Activated CD8-positive, alpha-beta memory T cell treated with anti-CD3 and anti-CD28 coated beads, Interleukin-2, amount 50 U/mL, for 48 hours (primary cell): ENCODE data around the gene NOC2L.

Experiments
- DNase-seq: peaks from one replicate; pipeline ENCODE4 v3.0.0-alpha.2; 2020

Gene NOC2L

DNA sequence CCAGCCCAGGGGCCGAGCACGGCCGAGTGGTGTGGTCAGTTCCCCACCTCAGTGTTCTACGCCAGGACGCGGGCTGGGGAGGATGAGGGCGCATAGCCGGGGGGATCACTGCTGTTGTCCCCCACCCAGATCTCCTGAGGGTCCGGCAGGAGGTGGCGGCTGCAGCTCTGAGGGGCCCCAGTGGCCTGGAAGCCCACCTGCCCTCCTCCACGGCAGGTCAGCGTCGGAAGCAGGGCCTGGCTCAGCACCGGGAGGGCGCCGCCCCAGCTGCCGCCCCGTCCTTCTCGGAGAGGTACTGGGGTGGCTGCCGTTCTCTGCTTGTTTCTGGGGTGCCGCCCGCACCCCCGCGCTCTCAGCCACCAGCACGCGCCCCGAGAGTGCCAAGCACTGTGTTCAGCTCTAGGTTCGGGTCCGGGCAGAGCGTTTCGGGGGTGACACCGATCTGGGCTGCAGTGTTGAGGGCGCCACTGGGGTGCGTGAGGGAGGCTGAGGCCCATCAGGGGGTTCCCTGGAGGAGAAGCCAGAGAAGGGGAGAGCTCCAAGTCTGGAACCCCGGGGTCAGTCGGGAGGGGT lies 18.0 kb downstream of the NOC2L start:
- peak; percentile 65 for DNase-seq

DNA sequence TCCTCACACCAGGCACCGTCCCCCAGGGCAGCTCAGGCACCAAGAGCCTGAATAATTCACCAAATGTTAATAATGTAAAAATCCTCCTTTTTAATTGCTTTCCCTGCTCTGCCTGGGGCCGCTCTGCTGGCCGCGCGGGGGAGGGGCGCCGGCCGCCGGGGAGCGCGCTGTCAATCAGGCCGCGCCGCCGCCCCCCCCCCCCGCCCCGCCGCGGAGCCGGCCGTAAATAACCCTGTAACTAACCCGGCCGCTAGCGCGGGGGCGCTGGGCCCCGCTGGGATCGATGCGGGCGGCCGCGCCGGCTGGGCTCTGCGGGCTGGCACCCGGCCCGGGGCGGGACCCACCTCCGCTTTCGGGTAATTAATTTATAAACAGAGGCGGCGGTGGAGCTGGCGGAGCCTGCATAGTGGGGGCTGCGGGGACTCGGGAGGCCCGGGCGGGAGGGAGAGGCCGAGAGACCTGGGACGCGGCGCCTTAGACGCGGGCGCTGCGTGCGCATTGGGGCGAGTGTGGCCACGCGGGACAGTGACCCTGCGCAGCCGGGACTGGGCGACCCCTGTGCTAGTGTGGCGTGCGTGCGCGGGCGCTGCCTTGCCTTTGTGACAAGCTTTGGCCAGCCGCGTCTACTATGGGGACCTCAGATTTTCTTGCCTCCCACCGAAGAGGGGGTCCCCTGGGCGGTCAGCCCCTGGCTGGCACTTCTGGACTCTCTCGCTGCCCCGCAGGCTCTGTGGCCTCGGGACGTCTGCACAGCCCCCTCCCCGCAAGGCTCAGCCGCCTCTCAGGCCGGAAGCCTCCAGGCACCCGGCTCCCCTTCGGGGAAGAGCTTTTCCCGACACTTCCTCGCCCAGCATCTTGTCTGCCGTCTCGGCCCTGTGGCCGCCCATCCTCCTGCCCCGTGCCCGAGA lies 18.7 kb downstream of the NOC2L start:
- peak; percentile 57 for DNase-seq

DNA sequence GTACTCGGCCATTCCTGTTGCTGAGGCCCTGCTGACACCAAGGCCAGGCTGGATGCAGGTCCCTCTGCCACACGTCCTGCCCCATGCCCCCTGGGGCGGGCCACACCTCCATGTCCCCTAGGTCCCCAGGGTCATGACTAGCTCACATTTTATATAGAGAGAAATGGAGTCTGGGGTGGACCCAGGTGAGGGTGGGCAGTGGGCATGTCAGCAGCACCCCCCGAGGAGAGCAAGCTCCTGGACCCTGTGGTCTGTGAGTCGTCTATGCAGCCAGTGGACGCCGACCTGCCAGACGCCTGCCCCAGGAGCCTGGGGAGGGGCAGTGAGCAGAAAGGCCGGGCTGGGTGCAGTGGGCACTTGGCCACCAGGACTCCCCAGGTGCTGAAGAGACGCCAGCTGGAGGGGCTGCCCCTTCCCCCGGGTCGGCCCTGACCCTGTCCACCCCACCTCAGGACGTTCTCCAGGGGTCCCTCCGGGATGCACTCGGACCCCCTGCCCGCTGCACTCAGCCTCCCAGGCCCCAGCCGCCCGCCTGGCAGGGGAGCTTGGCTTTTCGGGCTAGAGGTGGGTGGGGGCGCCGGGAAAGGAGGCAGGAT lies 19.4 kb downstream of the NOC2L start:
- DNase-seq, result no peak

DNA sequence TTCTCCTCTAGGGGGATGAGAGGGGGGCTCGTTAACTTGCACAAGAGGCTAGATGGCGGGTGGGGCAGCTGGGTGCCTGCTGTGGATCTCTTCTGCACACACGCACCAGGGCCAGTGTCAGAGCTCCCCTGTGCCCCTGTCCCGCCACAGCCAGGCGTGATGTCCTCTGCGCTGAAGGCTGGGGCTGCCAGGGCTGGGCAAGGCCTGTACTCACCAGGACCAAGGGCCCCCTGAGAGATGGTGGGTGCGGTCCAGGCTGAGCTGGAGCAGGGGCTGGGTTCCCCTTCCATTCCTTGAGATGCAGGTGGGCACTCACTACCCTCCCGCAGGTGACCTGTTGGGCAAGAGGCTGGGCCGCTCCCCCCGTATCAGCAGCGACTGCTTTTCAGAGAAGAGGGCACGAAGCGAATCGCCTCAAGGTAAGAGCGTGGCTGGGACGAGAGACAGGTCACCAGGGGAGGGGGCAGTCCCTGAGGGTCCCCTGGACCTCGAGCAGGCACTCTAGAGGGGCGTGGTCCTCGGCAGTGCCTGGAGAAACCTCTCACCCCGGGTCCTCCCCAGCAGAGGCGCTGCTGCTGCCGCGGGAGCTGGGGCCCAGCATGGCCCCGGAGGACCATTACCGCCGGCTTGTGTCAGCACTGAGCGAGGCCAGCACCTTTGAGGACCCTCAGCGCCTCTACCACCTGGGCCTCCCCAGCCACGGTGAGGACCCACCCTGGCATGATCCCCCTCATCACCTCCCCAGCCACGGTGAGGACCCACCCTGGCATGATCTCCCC lies 20.2 kb downstream of the NOC2L start:
- DNase-seq, result no peak

- no peak for DNase-seq
These were observed 20.9 kb downstream of the NOC2L start for GRCh38 chr1:938088-938683.

GRCh38 chr1:937521-937920 lies 21.5 kb downstream of the NOC2L start:
- no peak for DNase-seq

DNA sequence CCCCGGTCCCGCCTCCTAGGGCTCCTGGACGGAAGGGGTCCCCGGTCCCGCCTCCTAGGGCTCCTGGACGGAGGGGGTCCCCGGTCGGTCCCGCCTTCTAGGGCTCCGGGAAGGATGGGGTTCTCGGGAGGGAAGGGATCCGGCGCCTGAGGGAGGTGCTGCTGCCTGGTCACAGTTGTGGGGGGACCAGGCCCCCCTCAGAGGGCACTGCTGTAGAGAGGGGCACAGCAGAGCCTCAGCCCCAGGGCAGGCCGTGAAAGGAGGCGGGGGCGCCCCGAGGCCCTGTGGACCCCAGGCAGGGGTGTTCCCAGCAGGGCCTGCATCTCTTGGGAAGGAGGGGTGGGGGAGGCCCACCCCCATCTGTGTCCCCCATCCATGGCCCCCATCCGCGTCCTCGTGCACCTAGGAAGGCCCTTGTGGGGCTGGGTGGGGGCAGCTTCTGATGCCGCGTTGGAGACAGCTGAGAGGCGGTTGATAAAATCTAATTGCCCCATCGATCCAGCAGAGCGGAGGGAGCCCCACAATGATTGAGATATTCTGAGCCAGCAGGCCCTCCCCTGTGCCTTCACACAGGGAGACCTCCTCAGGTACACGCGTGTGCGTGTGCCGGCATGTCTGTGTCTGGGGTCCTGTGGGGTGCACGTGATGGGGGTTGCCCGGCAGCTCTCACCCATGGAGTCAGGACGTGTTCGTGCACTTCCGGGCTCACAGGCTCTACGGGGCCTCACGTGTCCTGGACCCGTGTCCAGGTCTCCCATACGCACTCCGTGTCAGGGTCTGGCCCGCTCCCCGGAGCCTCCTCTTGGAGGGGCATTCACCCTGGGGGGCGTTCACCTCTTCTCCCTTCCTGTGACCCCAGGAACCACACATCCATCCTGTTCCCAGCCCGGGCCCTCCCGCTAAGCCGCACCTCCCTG lies 22.4 kb downstream of the NOC2L start:
- no peak for DNase-seq

GRCh38 chr1:935751-936231 lies 23.3 kb downstream of the NOC2L start:
- DNase-seq, result no peak

- DNase-seq, result no peak
These were observed 23.9 kb downstream of the NOC2L start for GRCh38 chr1:934991-935750.

GRCh38 chr1:933603-933940 lies 25.5 kb downstream of the NOC2L start:
- DNase-seq, result no peak

DNA sequence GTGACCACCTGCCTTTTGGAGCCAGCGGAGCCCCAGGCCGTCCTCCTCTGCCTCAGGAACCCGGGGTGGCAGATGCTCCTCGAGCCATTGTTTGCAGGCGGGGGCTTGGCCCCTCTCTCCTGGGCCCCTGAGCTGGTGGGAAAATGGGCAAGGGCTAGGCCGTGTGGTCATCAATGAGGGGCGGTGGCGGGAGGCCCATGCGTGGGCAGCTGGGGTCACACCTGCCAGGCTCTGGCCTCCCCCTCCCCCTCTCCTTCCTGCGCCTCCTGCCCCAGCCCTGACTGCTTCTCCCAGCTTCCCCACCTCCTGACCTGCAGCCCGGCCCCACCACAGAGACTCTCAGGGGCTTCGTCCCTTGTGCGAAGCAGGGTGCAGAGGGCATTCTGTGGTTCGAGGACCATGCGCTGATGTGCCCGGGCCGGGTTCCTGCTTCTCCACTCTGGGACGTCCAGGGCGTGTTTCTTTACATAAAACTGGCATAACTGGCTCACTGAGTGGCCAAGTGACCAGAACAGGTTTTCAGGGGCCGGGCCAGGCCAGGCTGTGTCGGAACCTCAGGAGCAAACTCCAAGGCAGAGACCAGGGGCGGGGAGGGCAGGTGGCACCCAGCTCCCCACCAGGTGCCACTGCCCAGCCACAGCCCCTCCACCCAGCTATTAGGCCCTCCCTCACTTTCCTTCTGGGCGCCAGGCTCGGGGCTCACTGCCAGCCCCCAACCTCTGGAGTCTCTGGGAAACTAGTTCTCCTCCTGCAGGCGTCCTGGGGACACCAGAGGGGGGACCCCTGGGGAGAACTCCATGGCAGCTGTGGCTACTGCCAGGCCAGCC lies 26.1 kb downstream of the NOC2L start:
- DNase-seq, result no peak

GRCh38 chr1:932173-932510 lies 26.9 kb downstream of the NOC2L start:
- no peak for DNase-seq

DNA sequence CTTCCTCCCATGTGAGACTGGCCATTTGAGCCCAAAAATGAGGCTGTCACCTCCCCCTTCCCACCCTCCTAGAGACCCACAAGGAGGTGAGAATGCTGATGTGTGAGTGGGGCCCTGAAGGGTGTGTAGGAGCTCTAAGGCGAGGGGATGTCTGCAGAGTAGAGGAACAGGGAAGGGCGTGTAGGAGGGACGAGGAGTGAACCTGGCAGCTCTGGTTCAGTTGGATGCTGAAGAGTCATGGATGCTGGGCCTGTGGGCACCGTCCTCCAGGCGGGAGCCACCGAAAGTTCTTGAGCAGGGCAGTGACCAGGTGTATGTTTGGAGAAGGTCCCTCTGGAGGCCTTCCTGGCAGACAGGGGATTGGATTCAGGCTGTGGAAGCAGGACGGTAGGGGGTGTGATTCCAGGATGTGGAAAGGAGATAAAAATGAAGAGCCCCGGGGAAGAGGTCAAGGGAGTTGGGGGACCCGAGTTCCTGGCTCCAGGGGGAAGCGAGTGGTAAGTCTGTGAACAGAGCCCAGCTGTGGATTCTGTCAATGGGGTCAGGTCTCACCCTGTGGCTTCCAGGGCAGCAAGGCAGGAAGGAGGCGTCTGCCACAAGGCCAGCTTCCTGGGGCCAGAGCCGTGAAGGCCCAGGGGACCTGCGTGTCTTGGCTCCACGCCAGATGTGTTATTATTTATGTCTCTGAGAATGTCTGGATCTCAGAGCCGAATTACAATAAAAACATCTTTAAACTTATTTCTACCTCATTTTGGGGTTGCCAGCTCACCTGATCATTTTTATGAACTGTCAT lies 27.5 kb downstream of the NOC2L start:
- no peak for DNase-seq

DNA sequence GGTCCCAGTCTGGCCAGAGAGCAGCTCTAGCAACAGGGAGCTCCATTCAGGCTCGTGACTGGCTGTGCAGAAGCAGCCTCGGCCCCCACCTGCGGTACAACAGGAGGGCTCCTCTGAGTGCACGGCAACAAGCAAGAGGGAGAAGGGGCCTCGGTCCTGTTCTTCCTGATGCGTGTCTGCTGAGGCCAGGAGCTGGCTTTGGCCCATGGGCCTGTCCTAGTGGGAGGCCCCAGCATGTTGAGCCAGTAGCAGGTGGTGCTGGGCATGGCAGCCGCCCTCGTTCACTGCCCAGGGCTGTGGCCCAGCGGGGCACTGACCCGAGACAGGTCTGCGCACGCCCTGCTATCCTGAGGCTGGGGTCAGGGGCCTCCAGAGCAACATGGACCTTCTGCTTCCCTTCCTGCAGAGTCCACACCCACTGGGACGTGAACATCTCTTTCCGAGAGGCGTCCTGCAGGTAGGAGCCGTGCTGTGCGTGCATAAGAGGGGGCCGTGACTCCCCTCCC lies 28.4 kb downstream of the NOC2L start:
- DNase-seq, result no peak

DNA sequence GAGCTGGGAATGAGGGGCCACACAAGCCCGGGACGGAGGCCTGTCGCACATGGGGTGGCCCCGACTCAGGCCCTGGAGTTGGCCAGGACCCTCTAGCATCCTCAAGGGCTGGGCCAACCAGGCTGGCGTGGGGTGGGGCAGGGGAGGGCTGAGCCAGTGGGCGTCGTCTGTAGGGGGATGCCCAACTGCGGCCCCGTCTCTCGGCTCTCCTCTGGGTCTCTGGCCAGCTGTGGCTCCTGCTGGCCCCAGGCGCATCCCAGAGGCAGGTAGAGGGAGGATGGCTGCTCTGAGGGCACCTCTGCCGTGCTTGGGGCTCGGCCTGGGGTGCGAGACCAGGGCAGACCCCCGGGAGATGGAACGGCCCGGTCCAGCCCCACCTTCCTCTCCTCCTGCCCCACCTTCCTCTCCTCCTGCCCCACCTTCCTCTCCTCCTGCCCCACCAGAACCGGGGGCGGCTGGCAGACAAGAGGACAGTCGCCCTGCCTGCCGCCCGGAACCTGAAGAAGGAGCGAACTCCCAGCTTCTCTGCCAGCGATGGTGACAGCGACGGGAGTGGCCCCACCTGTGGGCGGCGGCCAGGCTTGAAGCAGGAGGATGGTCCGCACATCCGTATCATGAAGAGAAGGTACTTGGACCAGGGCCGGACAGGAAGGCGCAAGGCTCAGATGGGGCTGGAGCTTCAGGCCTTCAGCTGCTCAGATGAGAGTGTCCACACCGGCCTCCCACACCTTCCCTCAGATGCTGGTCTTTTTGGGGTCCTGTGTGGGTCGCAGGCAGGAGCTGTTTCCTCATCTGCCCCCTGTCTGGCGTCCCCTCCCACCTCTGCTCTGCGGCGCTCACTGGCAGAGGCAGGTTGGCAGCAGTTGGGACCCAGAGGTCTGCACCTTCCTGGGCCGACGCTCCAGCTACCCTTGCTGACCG lies 29.1 kb downstream of the NOC2L start:
- DNase-seq, result no peak

DNA sequence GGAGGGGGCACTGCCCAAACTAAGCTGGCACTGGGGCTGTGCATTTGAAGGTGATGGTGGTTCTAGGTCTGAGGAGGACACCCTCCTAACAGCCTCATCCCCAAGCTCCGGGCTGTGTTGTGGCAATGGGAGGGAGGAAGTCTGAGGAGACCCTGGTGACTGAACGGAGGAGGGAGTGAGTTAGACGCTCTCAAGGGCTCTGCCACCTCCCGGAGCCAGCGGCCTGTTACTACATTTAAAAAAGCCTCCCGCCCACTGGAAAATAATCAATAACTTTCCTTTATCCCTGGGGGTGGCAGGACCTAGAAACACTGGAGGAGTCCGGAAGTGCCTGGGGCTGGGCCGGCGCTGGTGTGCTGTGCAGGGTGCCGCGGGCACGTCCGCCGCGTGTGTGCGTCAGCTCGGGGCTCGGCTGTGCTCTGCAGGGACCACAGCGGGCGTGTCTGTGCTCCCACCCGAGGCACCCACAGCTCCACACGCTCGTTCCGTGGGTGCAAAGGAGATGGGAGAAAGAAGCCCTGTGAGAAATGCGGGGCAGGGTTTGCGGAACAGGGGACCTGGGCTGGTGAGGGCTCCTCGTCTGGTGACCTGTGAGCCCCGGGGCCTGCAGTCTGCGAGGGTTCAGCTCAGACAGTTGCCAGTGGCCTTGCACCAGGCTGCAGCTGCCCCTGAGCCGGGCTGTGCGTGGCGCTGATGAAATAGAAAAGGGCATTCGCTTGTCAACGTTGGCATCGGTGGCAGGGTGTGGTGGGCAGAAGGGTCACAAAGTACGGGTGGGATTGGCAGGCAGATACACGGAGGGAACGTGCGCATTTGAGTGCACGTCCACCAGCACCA lies 30.0 kb downstream of the NOC2L start:
- no peak for DNase-seq

GRCh38 chr1:927748-928147 lies 31.3 kb downstream of the NOC2L start:
- DNase-seq, result no peak
